ENCODE data around the gene SLC25A21.
"Not testable (repeated sequence)": the region's sequence is repeated elsewhere in the genome, so short reads cannot be mapped to it uniquely, and the experiment has no call there.

Gene SLC25A21

GRCh38 chr14:36931791-36932190 is 240.6 kb downstream of the SLC25A21 start:
- Histone ChIP-seq H3K4me3 (no peak overlapping the region), H3K9me3 (ENCODE audit: low read depth, low read length) (no peaks in the 10 kb centered on the region), H3K27ac (no peak overlapping the region), H3K36me3 (ENCODE audit: insufficient read depth, low read length) (no peaks in the 10 kb centered on the region), H3K9ac (ENCODE audit: insufficient read length) (no peak overlapping the region)
- DNase-seq (ENCODE audit: low read depth, low spot score), result no peak
- TF ChIP-seq POLR2AphosphoS5 (IDR thresholded peaks at IDR 0.05; ENCODE audit: borderline replicate concordance, low read depth, low read length), result no peak
- no peak for TF ChIP-seq FOXP2 (optimal IDR thresholded peaks at IDR 0.05; ENCODE audit: control extremely low read depth, extremely low read length, insufficient read depth)
- TF ChIP-seq EZH2 (IDR thresholded peaks at IDR 0.05), result no peak

- peak; percentile 58 for DNase-seq (ENCODE audit: low read depth, low spot score)
- Histone ChIP-seq H3K27ac (peak overlapping the region; percentile 49), H3K9ac (ENCODE audit: insufficient read length) (peak overlapping the region; percentile 28), H3K4me3 (peak overlapping the region; percentile 70), H3K36me3 (ENCODE audit: insufficient read depth, low read length) (no peaks in the 10 kb centered on the region), H3K9me3 (ENCODE audit: low read depth, low read length) (no peaks in the 10 kb centered on the region; the same call in 1 of the 2 replicates)
- TF ChIP-seq FOXP2 (optimal IDR thresholded peaks at IDR 0.05; ENCODE audit: control extremely low read depth, extremely low read length, insufficient read depth) (no peak), EZH2 (IDR thresholded peaks at IDR 0.05) (no peak)
Measured at GRCh38 chr14:36928432-36928831, 244.0 kb downstream of the SLC25A21 start.

- TF ChIP-seq EZH2 (IDR thresholded peaks at IDR 0.05) (no peak), FOXP2 (optimal IDR thresholded peaks at IDR 0.05; ENCODE audit: control extremely low read depth, extremely low read length, insufficient read depth) (no peak), POLR2AphosphoS5 (IDR thresholded peaks at IDR 0.05; ENCODE audit: borderline replicate concordance, low read depth, low read length) (no peak)
- Histone ChIP-seq H3K9me3 (ENCODE audit: low read depth, low read length) (no peaks in the 10 kb centered on the region; the same call in 1 of the 2 replicates), H3K4me3 (no peak overlapping the region)
Measured at GRCh38 chr14:36925094-36925493, 247.3 kb downstream of the SLC25A21 start.

GRCh38 chr14:36916668-36917067 is 255.7 kb downstream of the SLC25A21 start:
- H3K9me3 ChIP-seq (ENCODE audit: low read depth, low read length), result no peaks in the 10 kb centered on the region
- TF ChIP-seq POLR2AphosphoS5 (IDR thresholded peaks at IDR 0.05; ENCODE audit: borderline replicate concordance, low read depth, low read length) (no peak), EZH2 (IDR thresholded peaks at IDR 0.05) (no peak), FOXP2 (optimal IDR thresholded peaks at IDR 0.05; ENCODE audit: control extremely low read depth, extremely low read length, insufficient read depth) (no peak)

More at GRCh38 chr14:36925094-36925493, 247.3 kb downstream of the SLC25A21 start:
- no peak for DNase-seq (ENCODE audit: low read depth, low spot score)
- Histone ChIP-seq H3K9ac (ENCODE audit: insufficient read length) (no peak overlapping the region), H3K27ac (no peak overlapping the region), H3K36me3 (ENCODE audit: insufficient read depth, low read length) (no peaks in the 10 kb centered on the region)

GRCh38 chr14:36915081-36915480 is 257.3 kb downstream of the SLC25A21 start:
- no peak overlapping the region for H3K27ac ChIP-seq
- H3K36me3 ChIP-seq (ENCODE audit: insufficient read depth, low read length), result no peaks in the 10 kb centered on the region
- TF ChIP-seq FOXP2 (optimal IDR thresholded peaks at IDR 0.05; ENCODE audit: control extremely low read depth, extremely low read length, insufficient read depth) (no peak), POLR2AphosphoS5 (IDR thresholded peaks at IDR 0.05; ENCODE audit: borderline replicate concordance, low read depth, low read length) (no peak)
- H3K9me3 ChIP-seq (ENCODE audit: low read depth, low read length), result no peaks in the 10 kb centered on the region
- H3K4me3 ChIP-seq, result no peak overlapping the region
- DNase-seq (ENCODE audit: low read depth, low spot score), result no peak
- H3K9ac ChIP-seq (ENCODE audit: insufficient read length), result no peak overlapping the region

More at GRCh38 chr14:36916668-36917067, 255.7 kb downstream of the SLC25A21 start:
- no peak overlapping the region for H3K27ac ChIP-seq
- no peaks in the 10 kb centered on the region for H3K36me3 ChIP-seq (ENCODE audit: insufficient read depth, low read length)
- no peak for DNase-seq (ENCODE audit: low read depth, low spot score)
- H3K9ac ChIP-seq (ENCODE audit: insufficient read length), result no peak overlapping the region
- H3K4me3 ChIP-seq, result no peak overlapping the region

GRCh38 chr14:36910578-36910977 is 261.8 kb downstream of the SLC25A21 start:
- no peak overlapping the region for H3K27ac ChIP-seq
- no peaks in the 10 kb centered on the region for H3K36me3 ChIP-seq (ENCODE audit: insufficient read depth, low read length)
- H3K9me3 ChIP-seq (ENCODE audit: low read depth, low read length), result no peaks in the 10 kb centered on the region
- no peak for DNase-seq (ENCODE audit: low read depth, low spot score)
- TF ChIP-seq EZH2 (IDR thresholded peaks at IDR 0.05), result no peak
- no peak for TF ChIP-seq POLR2AphosphoS5 (IDR thresholded peaks at IDR 0.05; ENCODE audit: borderline replicate concordance, low read depth, low read length)
- no peak for TF ChIP-seq FOXP2 (optimal IDR thresholded peaks at IDR 0.05; ENCODE audit: control extremely low read depth, extremely low read length, insufficient read depth)
- H3K9ac ChIP-seq (ENCODE audit: insufficient read length), result no peak overlapping the region
- H3K4me3 ChIP-seq, result no peak overlapping the region

- DNase-seq (ENCODE audit: low read depth, low spot score), result no peak
- H3K9ac ChIP-seq (ENCODE audit: insufficient read length), result no peak overlapping the region
Measured at GRCh38 chr14:36905272-36905888, 267.0 kb downstream of the SLC25A21 start.

GRCh38 chr14:36901861-36902260 is 270.5 kb downstream of the SLC25A21 start:
- H3K36me3 ChIP-seq (ENCODE audit: insufficient read depth, low read length), result no peaks in the 10 kb centered on the region
- DNase-seq (ENCODE audit: low read depth, low spot score), result no peak
- no peaks in the 10 kb centered on the region for H3K9me3 ChIP-seq (ENCODE audit: low read depth, low read length)
- H3K9ac ChIP-seq (ENCODE audit: insufficient read length), result no peak overlapping the region
- H3K27ac ChIP-seq, result no peak overlapping the region
- no peak for TF ChIP-seq EZH2 (IDR thresholded peaks at IDR 0.05)
- no peak for TF ChIP-seq FOXP2 (optimal IDR thresholded peaks at IDR 0.05; ENCODE audit: control extremely low read depth, extremely low read length, insufficient read depth)
- no peak for TF ChIP-seq POLR2AphosphoS5 (IDR thresholded peaks at IDR 0.05; ENCODE audit: borderline replicate concordance, low read depth, low read length)
- H3K4me3 ChIP-seq, result no peak overlapping the region

More at GRCh38 chr14:36905272-36905888, 267.0 kb downstream of the SLC25A21 start:
- Histone ChIP-seq H3K36me3 (ENCODE audit: insufficient read depth, low read length) (no peaks in the 10 kb centered on the region), H3K27ac (no peak overlapping the region), H3K9me3 (ENCODE audit: low read depth, low read length) (no peaks in the 10 kb centered on the region), H3K4me3 (no peak overlapping the region)
- TF ChIP-seq FOXP2 (optimal IDR thresholded peaks at IDR 0.05; ENCODE audit: control extremely low read depth, extremely low read length, insufficient read depth) (no peak), POLR2AphosphoS5 (IDR thresholded peaks at IDR 0.05; ENCODE audit: borderline replicate concordance, low read depth, low read length) (no peak), EZH2 (IDR thresholded peaks at IDR 0.05) (no peak)

GRCh38 chr14:36900846-36901245 is 271.6 kb downstream of the SLC25A21 start:
- no peak for TF ChIP-seq FOXP2 (optimal IDR thresholded peaks at IDR 0.05; ENCODE audit: control extremely low read depth, extremely low read length, insufficient read depth)
- TF ChIP-seq EZH2 (IDR thresholded peaks at IDR 0.05), result no peak
- no peak for TF ChIP-seq POLR2AphosphoS5 (IDR thresholded peaks at IDR 0.05; ENCODE audit: borderline replicate concordance, low read depth, low read length)
- Histone ChIP-seq H3K27ac (no peak overlapping the region), H3K4me3 (no peak overlapping the region), H3K36me3 (ENCODE audit: insufficient read depth, low read length) (no peaks in the 10 kb centered on the region), H3K9me3 (ENCODE audit: low read depth, low read length) (no peaks in the 10 kb centered on the region), H3K9ac (ENCODE audit: insufficient read length) (no peak overlapping the region)
- no peak for DNase-seq (ENCODE audit: low read depth, low spot score)

GRCh38 chr14:36896300-36896699 is 276.1 kb downstream of the SLC25A21 start:
- H3K9ac ChIP-seq (ENCODE audit: insufficient read length); H3K36me3 ChIP-seq (ENCODE audit: insufficient read depth, low read length); H3K4me3 ChIP-seq; H3K27ac ChIP-seq; DNase-seq (ENCODE audit: low read depth, low spot score); H3K9me3 ChIP-seq (ENCODE audit: low read depth, low read length): not testable (repeated sequence)

All from SK-N-MC (cell line).